ENCODE measurements around the gene NPEPL1. TPM values are rescaled to one million over a fixed set of nuclear protein-coding genes. Genes with fewer than 3 reads are reported as not detected.

Gene NPEPL1
- polyA plus RNA-seq, 12 donors = 29.9 to 52.4 (median 38.1) TPM; not detected in 1

DNA sequence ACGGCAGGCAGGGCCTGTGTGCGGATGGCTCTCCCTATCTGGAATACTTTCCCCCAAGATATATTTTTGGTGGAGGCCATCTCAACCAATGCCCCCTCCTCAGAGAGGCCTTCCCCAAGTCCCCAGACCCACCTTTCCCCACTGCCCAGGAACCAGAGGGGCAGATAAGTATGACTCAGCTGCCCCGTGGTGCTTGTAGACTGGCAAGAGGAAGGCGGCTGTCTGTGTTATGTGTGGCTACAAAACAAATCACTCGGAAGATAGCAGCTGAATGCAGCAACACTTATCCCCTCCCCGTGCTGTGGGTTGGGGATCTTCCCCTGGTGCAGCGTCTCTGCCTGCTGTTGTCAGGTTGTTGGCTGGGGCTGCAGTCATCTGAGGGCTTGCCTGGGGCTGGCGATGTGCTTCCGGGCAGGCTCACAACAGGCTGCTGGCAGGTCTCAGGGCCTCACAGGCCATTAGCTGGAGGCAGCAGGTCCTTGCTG is 7.1 kb downstream of the NPEPL1 start:
- DNase-seq = peak; percentile 36

DNA sequence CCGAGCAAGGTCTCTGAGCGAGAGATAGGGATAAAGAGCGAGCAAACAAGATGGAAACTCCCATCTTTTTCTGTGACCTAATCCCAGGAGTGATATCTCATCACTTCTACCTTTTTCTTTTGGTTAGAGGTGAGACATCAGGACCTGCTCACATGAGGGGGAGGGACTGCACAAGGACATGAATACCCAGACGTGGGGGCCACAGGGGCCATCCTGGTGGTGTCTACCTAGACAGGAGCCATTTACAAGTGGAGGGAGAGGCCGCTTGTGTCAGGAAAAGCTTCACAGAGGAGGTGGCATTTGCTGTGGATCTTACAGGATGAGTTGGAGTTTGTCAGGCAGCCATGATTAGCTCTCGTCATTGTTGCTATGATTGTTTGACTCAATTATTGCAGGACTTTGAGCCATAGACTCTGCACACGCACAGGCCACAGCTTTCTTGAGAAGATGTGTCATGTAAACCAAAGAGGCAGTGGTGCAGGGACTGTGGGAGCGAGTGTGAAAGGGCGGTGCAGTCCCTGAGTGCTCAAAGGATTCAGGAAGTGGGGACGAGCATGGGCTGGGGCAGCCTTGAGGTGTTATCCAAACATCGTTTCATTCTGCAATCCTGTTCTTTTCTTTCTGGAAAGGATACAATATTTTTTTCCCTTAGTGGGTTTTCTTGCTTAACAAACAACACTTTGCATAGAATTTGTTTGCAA is 7.7 kb downstream of the NPEPL1 start:
- DNase-seq = peak; percentile 47

DNA sequence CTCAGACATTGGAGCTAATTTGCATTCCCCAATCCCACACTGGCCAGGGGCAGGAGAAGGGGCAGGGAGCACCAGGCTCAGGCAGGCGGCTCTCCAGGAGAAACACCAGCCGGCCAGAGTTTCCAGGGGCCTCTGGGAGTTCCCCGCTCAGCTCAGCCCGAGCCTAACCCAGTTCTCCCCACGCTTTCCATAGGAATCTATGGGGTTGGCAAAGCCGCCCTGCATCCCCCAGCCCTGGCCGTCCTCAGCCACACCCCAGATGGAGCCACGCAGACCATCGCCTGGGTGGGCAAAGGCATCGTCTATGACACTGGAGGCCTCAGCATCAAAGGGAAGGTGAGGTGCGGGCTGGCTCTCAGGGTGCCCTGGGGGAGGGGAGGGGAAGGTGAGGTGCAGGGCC is 8.2 kb downstream of the NPEPL1 start:
- DNase-seq = peak; percentile 31

DNA sequence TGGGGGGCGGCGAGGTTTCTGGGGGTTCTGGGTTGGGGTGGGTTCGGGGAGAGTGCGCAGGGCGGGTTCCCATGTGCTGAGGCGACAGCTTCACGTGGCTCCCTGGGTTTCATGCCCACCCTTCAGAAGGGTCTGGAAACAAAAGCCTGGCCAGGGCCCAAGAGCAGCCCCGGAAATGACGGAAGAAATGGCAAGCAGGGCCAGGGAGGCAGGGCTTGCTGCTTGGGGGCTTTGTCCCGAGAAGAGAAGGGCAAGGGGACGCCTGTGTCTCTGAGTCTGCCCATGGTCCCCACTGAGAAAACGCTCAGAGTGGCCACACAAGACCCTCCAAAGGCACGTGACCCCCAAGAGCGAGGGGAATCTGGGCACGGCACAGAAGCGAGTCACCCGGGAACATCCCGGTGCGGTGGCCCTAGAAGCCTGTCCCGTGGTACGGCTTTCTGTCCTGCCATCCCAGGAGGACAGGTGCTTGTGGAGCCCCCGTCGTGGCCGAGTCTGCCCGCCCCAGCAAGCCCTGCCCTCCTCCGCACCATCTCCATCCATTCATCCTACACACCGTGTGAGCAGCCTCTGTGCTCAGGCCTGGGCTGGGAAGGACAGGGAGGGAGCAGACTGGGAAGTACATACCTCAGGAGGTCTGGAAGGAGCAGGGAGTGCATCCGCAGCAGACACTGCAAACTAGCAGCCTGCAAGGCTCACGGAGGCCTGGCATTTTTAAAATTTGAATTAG is 9.0 kb downstream of the NPEPL1 start:
- DNase-seq = no peak

DNA sequence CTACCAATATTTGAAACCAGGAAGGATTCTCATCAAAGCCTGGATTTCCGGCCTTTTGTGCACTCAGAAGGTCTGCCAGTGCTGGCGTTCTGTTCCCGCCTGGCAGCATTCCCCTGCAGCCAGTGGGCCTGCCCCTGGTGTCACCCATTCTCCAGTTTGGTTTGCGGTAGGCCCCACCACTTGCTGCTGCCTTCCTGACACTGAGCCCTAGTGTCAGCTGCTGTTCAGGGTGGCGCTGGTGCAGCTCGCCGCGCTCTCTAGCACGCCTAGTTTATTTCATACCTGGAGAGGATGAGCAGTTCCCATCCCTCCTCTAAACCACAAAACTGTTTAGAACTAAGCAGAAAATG is 9.5 kb downstream of the NPEPL1 start:
- no peak for DNase-seq

DNA sequence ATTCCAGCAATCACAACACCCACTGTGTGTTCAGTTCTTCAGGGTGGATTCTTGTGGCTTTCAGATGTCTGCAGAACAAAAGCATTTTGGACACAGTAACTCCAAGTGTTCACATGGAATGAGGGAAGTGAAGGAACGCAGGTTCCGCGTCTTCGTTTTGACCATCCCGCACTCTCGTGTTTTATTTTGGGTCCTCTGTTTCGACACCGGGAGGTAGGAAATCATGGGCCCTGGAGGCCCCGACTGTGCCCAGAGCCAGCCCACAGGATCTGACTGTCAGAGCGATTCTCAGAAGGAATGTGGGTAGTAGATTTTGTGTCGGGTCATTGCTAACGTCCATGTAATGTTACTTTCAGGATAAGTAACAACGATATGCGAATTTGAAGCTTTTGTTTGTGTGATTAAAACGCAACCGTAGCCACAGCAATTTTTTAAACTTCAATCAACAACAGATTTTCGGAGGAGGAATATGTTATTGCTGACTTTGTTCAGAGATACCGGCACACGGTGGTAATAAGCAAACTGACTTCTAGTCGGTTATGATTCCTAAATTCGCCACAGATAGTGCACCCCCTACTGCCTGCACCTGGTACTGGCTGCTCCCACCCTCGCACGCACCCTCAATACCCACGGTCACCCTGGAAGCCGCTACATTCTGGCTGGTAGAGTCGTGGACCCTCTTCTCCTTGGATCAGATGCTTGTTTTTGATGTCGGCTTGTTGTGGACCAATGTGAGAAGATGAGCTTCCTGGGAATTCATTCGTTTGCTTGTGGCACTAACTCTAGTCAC is 10.5 kb downstream of the NPEPL1 start:
- DNase-seq = no peak

DNA sequence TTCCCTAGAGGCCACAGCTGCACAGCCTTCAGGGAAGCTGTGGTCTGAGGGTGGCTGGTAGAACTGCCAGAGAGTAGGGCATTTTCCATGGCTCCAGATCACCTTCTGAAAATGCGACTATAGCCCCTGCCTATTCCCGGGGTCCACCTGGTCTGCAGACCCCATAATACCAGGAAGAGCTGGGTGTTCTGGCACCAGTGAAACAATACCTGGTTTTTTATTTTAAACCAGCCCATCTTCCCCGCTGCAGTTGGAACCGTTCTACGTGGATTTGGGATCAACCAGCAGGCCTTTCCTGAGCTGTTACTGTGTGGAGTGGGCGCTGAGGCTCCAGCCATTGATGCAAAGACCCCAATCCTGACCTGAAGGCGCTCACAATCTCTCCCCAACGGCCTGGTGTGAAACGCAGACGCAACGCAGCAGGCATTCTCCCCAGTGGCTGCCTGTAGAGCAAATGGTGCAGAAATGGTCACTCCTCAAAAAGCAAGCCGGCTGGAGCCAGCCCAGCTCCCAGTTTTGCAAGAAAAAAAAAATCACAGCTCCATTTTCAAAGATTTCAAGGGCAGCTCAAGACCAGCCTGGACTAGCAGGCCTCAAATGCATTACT is 11.3 kb downstream of the NPEPL1 start:
- no peak for DNase-seq

DNA sequence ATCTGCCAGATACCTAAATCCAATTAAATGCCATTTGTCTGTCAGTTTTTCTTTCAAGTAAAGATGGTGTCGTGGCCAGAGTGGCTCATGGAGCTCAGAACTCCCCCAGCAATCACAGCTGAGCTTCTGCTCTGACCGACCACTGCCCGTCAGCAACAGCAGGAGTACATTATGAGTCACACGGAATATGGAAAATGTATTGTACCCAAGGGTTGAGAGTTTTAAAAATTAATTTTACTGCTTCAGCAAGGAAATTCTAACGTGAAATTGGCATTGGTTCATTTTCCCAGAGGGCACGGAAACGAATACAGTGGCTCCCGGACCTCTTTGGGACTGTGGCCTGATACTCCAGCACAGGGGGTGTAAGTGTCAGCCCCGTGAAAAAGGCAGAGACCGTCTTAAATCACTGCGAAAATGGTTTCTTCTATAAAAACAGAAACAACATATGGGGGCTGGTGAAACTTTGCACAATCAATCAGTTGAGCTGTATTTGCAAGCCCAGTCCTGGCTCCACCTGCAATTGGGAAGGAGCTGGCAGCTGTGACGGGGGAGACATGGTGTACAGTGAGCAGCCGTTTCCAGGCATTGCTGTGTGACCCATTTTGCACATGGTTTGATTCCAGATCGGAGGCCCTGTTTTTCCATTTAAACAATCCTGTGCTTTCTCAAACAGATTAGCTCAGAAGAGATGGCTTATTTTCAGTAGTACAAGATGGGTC is 12.8 kb downstream of the NPEPL1 start:
- DNase-seq = peak; percentile 92

DNA sequence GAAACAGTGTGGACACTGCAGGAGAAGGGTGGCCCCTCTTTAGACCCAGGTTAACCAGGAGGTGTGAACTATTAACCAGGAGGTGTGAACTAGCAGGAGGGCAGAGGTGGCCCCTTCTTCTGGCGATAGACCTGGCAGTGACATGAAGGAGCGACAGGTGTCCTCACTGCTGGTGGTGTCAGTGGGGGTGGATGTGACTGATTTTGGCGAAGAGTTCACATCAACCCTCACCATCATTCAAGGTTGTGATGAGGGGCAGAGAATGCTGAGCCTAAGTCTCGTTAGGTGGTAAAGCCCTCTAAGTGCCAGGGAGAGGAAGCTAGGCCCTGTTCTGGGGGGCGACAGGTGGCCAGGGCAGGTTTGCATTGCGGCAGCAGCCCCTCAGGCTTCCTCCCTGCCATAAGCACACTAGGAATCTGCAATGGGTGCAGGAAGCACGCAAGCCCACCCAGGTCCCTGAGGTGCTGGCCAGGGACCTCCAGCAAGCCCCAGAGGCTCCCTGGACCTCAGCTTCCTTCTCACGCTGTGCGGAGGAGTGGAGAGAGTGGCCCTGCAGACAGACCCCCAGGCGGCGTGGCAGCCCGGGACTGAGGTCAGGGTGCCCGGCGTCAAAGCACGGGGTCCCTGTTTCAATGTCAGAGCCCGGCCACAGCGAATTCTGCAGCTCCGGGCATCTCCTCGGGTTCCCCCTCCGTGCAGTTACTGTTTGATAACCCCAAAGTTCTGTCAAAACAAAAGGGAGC is 13.7 kb downstream of the NPEPL1 start:
- DNase-seq = no peak

DNA sequence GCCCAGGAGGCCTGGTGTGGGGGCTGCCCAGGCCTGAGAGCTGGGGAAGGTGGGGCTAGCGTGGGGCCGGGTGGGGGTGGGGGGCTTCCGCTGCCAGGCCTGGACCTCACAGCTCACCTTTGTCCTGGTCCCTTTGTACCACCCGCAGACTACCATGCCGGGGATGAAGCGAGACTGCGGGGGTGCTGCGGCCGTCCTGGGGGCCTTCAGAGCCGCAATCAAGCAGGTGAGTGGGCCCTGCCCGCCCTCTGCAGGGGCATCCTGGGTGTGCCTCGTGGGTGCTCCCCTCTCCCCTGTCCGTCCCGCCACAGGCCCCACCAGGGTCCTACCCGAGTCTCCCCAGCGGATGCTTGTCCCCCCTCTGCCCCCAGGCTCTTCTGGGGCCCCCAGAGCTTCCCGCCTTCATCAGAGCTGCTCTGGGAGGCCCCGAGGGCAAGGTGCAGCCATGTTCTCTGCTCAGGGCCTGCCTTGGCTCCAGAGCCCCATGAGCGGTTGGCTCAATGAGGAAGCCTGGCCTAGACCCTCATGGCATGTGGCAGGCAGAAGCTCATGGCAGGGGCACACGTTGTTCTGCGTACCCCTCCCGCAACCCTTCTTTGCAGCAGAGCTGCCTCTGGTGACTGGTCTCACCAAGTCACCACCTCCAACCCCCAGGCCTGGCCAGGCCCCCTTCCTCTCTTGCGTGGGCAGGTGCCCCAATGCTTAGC is 14.5 kb downstream of the NPEPL1 start:
- DNase-seq = no peak

DNA sequence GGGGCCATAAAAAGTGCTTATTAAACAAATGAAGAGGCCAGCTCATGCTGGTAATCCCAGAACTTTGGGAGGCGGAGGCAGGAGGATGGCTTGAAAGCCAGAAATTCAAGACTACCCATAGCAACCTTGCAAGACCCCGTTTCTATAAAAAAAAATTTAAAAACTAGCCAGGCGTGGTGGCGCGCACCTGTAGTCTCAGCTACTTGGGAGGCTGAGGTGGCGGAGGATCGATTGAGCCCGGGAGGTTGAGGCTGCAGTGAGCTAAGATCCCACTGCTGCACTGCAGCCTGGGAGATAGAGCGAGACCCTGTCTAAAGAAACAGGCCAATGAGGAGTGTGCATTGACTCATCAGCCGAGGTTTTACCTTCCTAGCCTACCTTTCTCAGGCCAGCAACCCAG is 15.2 kb downstream of the NPEPL1 start:
- no peak for DNase-seq

DNA sequence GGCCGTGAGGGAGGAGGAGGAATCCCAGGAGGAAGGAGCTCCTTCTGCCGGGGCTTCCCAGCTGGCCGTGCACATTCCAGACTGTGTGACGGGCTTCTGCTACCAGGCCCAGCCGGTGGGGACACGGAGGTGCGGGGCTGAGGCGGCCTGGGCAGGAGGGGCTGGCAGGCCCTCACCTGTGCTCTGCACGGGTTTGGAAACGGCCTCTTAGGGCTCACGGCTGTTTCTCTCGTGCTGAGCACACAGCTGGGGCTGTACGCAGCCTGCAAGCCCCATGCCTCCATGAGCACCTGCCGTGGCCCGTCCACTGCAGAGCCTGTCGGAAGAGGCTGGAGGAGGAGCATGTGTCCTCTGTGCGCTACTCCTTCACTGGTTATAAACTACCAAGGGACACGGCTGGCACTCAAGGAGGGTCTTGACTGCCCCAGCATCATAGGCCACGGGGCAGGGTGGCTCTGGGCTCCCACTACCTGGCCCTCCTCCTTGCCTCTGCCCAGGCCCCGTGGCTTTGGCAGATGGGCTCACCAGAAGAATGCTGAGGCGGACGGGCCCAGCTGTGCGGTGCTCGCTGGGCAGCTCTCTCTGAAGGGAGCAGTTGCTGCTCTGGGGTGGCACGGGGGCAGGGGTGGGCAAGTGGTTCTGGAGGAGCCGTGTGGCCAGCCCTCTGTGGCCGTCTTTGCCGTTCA is 15.8 kb downstream of the NPEPL1 start:
- DNase-seq = no peak

DNA sequence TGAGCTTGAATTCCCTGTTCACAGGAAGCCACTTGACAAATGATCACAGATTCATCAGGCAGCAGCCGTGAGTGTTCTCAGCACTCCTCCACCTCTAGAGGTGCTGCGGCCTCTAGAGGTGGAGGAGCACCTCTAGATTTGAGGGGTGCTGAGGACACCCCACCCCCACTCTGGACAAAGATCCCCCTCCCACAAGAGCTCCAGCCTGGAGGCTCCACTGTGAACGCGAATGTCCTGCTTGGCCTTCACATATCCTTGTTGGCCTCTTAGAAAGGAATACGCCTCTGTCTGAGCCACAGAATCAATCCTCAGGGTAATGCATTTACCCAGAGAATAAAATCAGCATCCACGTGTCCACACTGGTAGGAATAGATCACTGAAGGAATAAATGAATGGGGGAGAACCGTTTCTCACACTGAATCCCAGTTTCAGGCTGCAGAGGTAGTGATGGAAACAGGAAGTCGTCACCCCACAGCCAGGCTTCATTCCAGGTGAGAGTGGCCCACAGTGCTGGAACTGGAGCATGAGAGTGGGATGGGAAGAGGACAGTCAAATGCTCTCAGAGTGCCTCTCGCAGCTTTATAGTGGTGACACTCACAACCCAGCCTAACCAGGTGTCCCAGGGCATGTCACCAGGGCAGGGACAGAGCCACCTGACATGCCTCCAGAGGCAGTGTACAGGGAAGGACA is 16.6 kb downstream of the NPEPL1 start:
- DNase-seq = no peak

DNA sequence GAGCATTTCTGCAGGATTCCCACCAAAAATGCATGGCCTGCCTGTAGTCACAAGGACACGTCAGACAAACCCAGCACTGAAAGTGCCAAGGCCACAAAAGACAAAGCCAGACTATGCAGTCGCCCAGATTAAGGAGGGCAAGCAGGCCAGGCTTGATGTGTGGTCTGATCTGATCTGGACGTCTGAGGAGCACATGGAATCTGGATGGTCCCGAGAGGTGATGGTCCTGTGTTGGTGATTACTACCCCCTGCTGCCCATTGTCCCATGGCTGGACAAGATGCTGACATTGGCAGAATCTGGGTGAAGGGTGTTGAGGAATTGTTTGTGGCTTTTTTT is 17.1 kb downstream of the NPEPL1 start:
- DNase-seq = no peak

DNA sequence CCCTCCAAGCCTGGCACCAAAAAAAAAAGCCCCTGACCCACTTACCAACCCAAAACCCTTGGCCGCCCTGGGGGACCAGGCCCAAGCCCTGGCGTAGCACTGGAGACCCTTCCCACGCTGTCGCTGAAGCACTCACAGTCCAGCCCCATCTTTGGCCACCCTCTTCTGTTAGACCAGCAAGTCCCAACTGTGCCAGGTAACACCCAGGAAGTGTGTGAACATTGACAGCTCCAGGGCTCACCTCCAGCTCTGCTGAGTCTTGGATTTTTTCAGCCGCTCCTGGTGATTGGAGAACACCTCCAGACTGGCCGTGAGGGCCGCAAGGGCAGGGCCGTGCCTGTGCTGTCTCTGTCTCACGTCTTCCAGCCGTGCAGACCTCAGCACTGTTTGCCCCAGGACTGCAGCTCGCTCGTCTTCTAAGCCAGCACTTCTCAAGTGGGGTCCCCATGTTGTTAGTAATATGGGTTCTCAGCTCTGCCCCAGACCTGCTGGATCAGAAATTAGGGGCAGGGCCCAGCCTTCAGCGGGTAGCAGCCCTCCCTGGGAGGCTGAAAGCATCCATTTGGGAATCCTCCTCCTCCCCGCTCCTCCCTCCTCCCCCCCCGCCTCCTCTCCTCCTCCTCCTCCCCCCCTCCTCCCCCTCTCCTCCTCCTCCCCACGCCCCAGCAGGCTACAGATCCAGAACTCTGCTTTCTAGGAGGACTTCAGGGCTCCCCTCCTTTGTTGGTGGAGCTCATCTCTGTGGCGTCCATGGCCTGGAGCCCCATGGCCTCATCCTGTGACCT is 18.1 kb downstream of the NPEPL1 start:
- DNase-seq = no peak

DNA sequence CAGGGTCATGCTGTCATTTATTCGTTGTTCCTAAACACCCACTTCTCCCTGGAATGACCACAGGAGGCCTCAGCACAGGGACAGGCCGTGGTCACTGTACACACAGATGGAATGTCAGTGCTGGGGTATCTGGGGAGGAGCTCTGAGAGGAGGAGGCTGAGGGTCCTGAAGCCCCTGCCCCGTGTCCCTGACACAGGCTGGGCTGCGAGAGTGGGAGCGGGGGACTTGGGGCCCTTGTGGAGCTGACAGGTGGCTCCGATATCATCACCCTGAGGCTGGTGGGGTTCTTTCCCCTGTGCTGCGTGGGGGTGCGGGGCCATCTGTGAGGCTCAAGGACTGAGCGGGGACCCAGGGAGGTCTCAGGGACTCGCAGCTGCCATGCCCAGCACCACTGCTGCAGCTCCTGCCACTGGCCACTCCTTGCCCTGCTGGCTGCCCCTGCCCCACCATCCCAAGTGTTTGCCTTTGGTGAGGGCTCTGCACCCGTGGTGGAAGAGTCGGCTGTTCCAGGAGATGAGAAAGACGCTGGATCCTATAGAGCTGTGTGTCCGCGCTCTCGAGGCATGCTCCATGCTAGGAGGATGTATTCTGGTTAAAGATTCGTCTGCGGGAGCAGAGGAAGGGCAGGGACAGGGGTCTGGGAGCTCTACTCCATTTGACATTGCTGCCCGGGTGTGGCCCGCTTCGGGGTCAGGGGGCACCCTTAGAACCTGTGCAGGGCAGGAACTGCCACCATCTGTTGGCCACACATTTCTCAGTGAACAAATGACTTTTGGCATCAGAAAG is 18.9 kb downstream of the NPEPL1 start:
- no peak for DNase-seq

DNA sequence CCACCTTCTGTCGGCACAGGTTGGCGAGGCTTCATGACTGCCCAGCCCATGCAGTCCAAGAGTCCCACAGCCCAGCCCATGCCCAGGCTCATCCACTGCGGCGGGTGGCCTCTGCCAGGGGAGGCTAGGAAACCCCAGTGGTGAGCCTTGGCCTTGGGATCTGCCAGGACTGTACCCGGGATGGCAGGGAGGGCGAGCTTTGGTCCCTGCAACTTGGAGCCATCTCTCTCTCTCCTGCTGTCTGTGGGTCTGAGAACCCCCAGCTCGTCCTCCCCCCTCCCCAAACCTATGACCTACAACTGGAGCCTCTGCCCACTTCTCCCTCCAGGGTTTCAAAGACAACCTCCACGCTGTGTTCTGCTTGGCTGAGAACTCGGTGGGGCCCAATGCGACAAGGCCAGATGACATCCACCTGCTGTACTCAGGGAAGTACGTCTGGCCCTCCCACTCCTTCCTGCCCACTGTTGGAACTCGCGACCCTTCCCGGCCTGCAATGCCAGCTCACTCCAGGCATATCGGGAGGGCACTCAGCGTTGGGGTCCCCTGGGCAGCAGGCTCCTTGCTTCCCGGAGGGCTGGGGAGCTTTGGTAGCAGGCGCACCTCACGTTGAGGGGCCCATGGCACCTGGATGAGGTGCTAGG is 19.7 kb downstream of the NPEPL1 start:
- DNase-seq = no peak

Data from muscle of arm (tissue), 12 donors.